ENCODE measurements around the gene FNBP1. TPM values are rescaled to one million over a fixed set of nuclear protein-coding genes. Genes with fewer than 3 reads are reported as not detected.

FNBP1 gene
- total and polyA plus RNA-seq, 2 of the 13 experiments (the other 11 are each of a cell fraction or from before 2014, with no cell fraction given), result 5.4 to 19.5 TPM

GRCh38 chr9:129885018-129885669, 157.8 kb downstream of the FNBP1 start (continued):
- peak; percentile 64 for TF ChIP-seq ZNF687 (CRISPR knock-in tag; IDR thresholded peaks at IDR 0.05)
- TF ChIP-seq ZNF264 (CRISPR knock-in tag; IDR thresholded peaks at IDR 0.05), result 0 out of 2 replicates have a peak, but pooled peaks have one; percentile 35
- no peak for TF ChIP-seq KLF6 (CRISPR knock-in tag; IDR thresholded peaks at IDR 0.05)
- no peak for TF ChIP-seq MED1 (CRISPR knock-in tag; IDR thresholded peaks at IDR 0.05)
- TF ChIP-seq KLF13 (CRISPR knock-in tag; IDR thresholded peaks at IDR 0.05), result no peak
- TF ChIP-seq ZNF646 (CRISPR knock-in tag; IDR thresholded peaks at IDR 0.05), result no peak
- TF ChIP-seq TRIM22 (IDR thresholded peaks at IDR 0.05), result no peak
- no peak for TF ChIP-seq SYNCRIP (IDR thresholded peaks at IDR 0.05; ENCODE audit: insufficient read depth, low read depth, low read length)
- TF ChIP-seq ZNF367 (CRISPR knock-in tag; IDR thresholded peaks at IDR 0.05; ENCODE audit: borderline replicate concordance), result no peak
- TF ChIP-seq HBP1 (CRISPR knock-in tag; IDR thresholded peaks at IDR 0.05; ENCODE audit: low read depth), result peak; percentile 1; the same call in 1 of the 2 replicates
- no peak for TF ChIP-seq GLI4 (CRISPR knock-in tag; IDR thresholded peaks at IDR 0.05; ENCODE audit: borderline replicate concordance)
- no peak for TF ChIP-seq TGIF2 (CRISPR knock-in tag; IDR thresholded peaks at IDR 0.05)
- no peak for TF ChIP-seq MATR3 (CRISPR knock-in tag; IDR thresholded peaks at IDR 0.05)
- no peak for TF ChIP-seq TBX3 (IDR thresholded peaks at IDR 0.05; ENCODE audit: borderline replicate concordance)
- no peak for TF ChIP-seq ZNF878 (CRISPR knock-in tag; IDR thresholded peaks at IDR 0.05)
- 0 out of 2 replicates have a peak, but pooled peaks have one; percentile 20 for TF ChIP-seq MEIS2 (CRISPR knock-in tag; IDR thresholded peaks at IDR 0.05)
- no peak for TF ChIP-seq SNAI1 (CRISPR knock-in tag; IDR thresholded peaks at IDR 0.05; ENCODE audit: borderline replicate concordance)
